ENCODE measurements around the gene SAMD5. TPM values are rescaled to one million over a fixed set of nuclear protein-coding genes. Genes with fewer than 3 reads are reported as not detected.

SAMD5 gene
- total and polyA plus RNA-seq, 3 experiments from 2014 or later: 0.02 to 0.04 TPM; not detected in 1

DNA sequence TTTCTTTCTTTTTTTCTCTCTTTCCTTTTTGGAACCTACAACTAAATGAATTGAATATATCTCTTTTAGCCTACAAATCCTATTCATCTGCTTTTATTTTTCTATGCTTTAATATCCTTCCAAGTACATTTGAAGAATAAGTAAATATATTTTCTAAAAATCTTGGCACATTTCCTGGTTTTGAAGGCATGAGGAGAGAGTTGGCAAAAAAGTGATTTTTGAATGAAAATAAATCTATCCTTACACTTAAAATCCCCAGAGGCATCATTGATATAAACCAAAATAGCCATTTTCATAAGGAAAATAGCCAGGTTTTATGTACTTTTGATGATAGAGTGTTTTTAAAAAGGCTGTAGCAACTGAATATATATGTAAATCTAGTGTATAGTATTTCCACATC lies 69.0 kb downstream of the SAMD5 start:
- Histone ChIP-seq H3K4me3 (ENCODE audit: low read length) (no peak overlapping the region), H3K4me1 (ENCODE audit: insufficient read depth, low read length) (no peaks in the 10 kb centered on the region), H3K27me3 (ENCODE audit: insufficient read depth, low read length, poor library complexity, severe bottlenecking) (no peaks in the 10 kb centered on the region), H3K36me3 (ENCODE audit: insufficient read depth, low read length) (no peaks in the 10 kb centered on the region), H3K27ac (ENCODE audit: low read depth, low read length) (no peak overlapping the region), H3K9me3 (ENCODE audit: low read length) (peaks cover 3% of the 10 kb centered on the region)
- DNase-seq: no peak
- peaks cover 4 to 12% (median 6%) of the 10 kb centered on the region in 5 donors for H3K9me3 Mint-ChIP-seq
- H3K36me3 Mint-ChIP-seq: no peaks in the 10 kb centered on the region
- no peak overlapping the region for H3K27ac Mint-ChIP-seq
- no peak overlapping the region for H3K4me3 Mint-ChIP-seq
- CTCF ChIA-PET: no interaction called here
- no peaks in the 10 kb centered on the region for H3K4me1 Mint-ChIP-seq
- POLR2A ChIA-PET: no interaction called here
- H3K27me3 Mint-ChIP-seq: no peaks in the 10 kb centered on the region

- Mint-ChIP-seq H3K9me3 (peaks cover 4 to 12% (median 6%) of the 10 kb centered on the region in 5 donors), H3K4me3 (no peak overlapping the region), H3K4me1 (no peaks in the 10 kb centered on the region), H3K27ac (no peak overlapping the region), H3K27me3 (no peaks in the 10 kb centered on the region), H3K36me3 (no peaks in the 10 kb centered on the region)
- Histone ChIP-seq H3K4me1 (ENCODE audit: insufficient read depth, low read length) (no peaks in the 10 kb centered on the region), H3K27ac (ENCODE audit: low read depth, low read length) (no peak overlapping the region), H3K9me3 (ENCODE audit: low read length) (peaks cover 3% of the 10 kb centered on the region), H3K36me3 (ENCODE audit: insufficient read depth, low read length) (no peaks in the 10 kb centered on the region), H3K27me3 (ENCODE audit: insufficient read depth, low read length, poor library complexity, severe bottlenecking) (no peaks in the 10 kb centered on the region), H3K4me3 (ENCODE audit: low read length) (no peak overlapping the region)
- DNase-seq: no peak
- ChIA-PET CTCF (no interaction called here), POLR2A (no interaction called here)
Observed at GRCh38 chr6:147578159-147578558, 69.7 kb downstream of the SAMD5 start.

DNA sequence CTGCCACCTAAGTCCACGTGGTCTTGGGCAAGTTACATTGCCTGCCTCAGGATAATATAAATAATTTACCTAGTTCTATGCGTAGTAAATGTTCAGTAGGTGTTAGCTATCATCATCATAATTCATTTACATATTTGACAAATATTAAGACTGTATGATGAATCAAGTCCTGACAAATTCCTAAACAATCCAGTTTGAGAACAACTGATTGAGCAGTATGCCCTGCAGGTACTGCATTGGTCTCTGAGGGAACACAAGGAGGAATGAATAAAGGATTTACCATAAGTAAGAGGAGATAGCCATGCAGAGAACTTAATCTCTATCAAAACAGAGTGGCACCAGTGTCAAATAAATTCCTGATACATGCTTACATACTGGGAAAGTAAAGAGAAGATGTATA lies 70.4 kb downstream of the SAMD5 start:
- POLR2A ChIA-PET: no interaction called here
- H3K9me3 ChIP-seq (ENCODE audit: low read length): peaks cover 3% of the 10 kb centered on the region
- H3K27ac ChIP-seq (ENCODE audit: low read depth, low read length): no peak overlapping the region
- no peaks in the 10 kb centered on the region for H3K4me1 Mint-ChIP-seq
- H3K27me3 Mint-ChIP-seq: no peaks in the 10 kb centered on the region
- H3K4me3 ChIP-seq (ENCODE audit: low read length): no peak overlapping the region
- no peaks in the 10 kb centered on the region for H3K27me3 ChIP-seq (ENCODE audit: insufficient read depth, low read length, poor library complexity, severe bottlenecking)
- H3K4me3 Mint-ChIP-seq: no peak overlapping the region
- CTCF ChIA-PET: no interaction called here
- no peaks in the 10 kb centered on the region for H3K4me1 ChIP-seq (ENCODE audit: insufficient read depth, low read length)
- no peaks in the 10 kb centered on the region for H3K36me3 Mint-ChIP-seq
- DNase-seq: no peak
- H3K36me3 ChIP-seq (ENCODE audit: insufficient read depth, low read length): no peaks in the 10 kb centered on the region
- peaks cover 4 to 12% (median 6%) of the 10 kb centered on the region in 5 donors for H3K9me3 Mint-ChIP-seq
- H3K27ac Mint-ChIP-seq: no peak overlapping the region

- H3K4me3 ChIP-seq (ENCODE audit: low read length): no peak overlapping the region
Observed at GRCh38 chr6:147579667-147580066, 71.2 kb downstream of the SAMD5 start.

DNA sequence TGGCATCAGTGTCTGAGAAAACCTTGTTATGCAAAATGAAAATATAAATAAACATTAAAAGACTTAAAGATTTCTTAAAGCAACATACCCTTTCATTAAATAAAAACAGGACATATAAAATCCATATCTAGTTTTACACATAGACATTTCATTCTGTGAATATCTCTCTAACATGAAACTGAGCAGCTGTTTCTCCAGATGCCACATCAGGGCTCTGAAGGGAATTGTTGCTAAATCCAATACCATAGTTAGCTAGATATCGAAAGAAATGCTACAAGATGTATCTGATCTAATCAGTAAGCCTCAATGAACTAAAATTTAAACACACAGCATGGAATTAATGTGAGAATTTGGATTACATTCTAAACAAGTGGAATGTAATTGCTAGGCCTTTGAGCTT lies 74.5 kb downstream of the SAMD5 start:
- Histone ChIP-seq H3K36me3 (ENCODE audit: insufficient read depth, low read length) (no peaks in the 10 kb centered on the region), H3K27ac (ENCODE audit: low read depth, low read length) (no peak overlapping the region), H3K4me1 (ENCODE audit: insufficient read depth, low read length) (no peaks in the 10 kb centered on the region), H3K27me3 (ENCODE audit: insufficient read depth, low read length, poor library complexity, severe bottlenecking) (no peaks in the 10 kb centered on the region), H3K4me3 (ENCODE audit: low read length) (no peak overlapping the region), H3K9me3 (ENCODE audit: low read length) (peaks cover 3% of the 10 kb centered on the region)
- no peak for DNase-seq
- H3K27ac Mint-ChIP-seq: no peak overlapping the region
- no peak overlapping the region for H3K4me3 Mint-ChIP-seq
- no peaks in the 10 kb centered on the region for H3K36me3 Mint-ChIP-seq
- H3K4me1 Mint-ChIP-seq: no peaks in the 10 kb centered on the region
- ChIA-PET CTCF (no interaction called here), POLR2A (no interaction called here)
- peaks cover 4 to 12% (median 5%) of the 10 kb centered on the region in 5 donors for H3K9me3 Mint-ChIP-seq
- H3K27me3 Mint-ChIP-seq: no peaks in the 10 kb centered on the region

More at GRCh38 chr6:147579667-147580066, 71.2 kb downstream of the SAMD5 start:
- H3K4me1 Mint-ChIP-seq: no peaks in the 10 kb centered on the region
- H3K27me3 Mint-ChIP-seq: no peaks in the 10 kb centered on the region
- H3K27ac ChIP-seq (ENCODE audit: low read depth, low read length): no peak overlapping the region
- no peaks in the 10 kb centered on the region for H3K36me3 Mint-ChIP-seq
- no peak for DNase-seq
- peaks cover 3% of the 10 kb centered on the region for H3K9me3 ChIP-seq (ENCODE audit: low read length)
- H3K27me3 ChIP-seq (ENCODE audit: insufficient read depth, low read length, poor library complexity, severe bottlenecking): no peaks in the 10 kb centered on the region
- ChIA-PET CTCF (interaction anchor here (0.7 kb wide), 1 partner anchor 1692 kb away, joined by 3 read pairs; no protein-coding TSS in a partner anchor), POLR2A (no interaction called here)
- peaks cover 4 to 12% (median 6%) of the 10 kb centered on the region in 5 donors for H3K9me3 Mint-ChIP-seq
- H3K4me1 ChIP-seq (ENCODE audit: insufficient read depth, low read length): no peaks in the 10 kb centered on the region
- no peak overlapping the region for H3K4me3 Mint-ChIP-seq
- H3K36me3 ChIP-seq (ENCODE audit: insufficient read depth, low read length): no peaks in the 10 kb centered on the region
- no peak overlapping the region for H3K27ac Mint-ChIP-seq

DNA sequence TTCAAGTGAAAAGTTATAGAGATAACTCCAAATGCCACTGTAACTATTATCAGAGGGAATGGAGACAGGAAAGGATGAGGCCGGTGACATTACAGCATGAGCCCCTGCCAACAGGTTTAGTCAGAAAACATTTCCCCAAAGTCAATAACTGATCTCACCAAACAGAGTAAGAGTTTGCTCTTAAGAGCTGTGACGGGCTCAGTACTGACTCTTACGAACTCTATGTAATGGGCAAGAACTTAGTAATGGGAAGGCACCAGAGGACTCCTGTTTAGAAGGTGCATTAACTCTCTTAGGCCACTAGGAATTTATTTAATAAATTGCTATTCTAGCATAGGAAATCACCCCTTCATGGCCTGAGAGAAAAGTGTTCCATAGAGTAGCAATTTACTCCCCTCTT lies 76.8 kb downstream of the SAMD5 start:
- Mint-ChIP-seq H3K9me3 (peaks cover 0 to 3% (median 0%) of the 10 kb centered on the region in 5 donors), H3K4me3 (no peak overlapping the region), H3K27me3 (no peaks in the 10 kb centered on the region), H3K36me3 (no peaks in the 10 kb centered on the region), H3K4me1 (no peaks in the 10 kb centered on the region), H3K27ac (no peak overlapping the region)
- Histone ChIP-seq H3K4me3 (ENCODE audit: low read length) (no peak overlapping the region), H3K27ac (ENCODE audit: low read depth, low read length) (no peak overlapping the region), H3K27me3 (ENCODE audit: insufficient read depth, low read length, poor library complexity, severe bottlenecking) (no peaks in the 10 kb centered on the region), H3K4me1 (ENCODE audit: insufficient read depth, low read length) (no peaks in the 10 kb centered on the region), H3K36me3 (ENCODE audit: insufficient read depth, low read length) (no peaks in the 10 kb centered on the region), H3K9me3 (ENCODE audit: low read length) (no peaks in the 10 kb centered on the region)
- no peak for DNase-seq
- ChIA-PET CTCF (no interaction called here), POLR2A (no interaction called here)

GRCh38 chr6:147586044-147586443 lies 77.6 kb downstream of the SAMD5 start:
- Histone ChIP-seq H3K27ac (ENCODE audit: low read depth, low read length) (no peak overlapping the region), H3K4me3 (ENCODE audit: low read length) (no peak overlapping the region), H3K9me3 (ENCODE audit: low read length) (no peaks in the 10 kb centered on the region), H3K4me1 (ENCODE audit: insufficient read depth, low read length) (no peaks in the 10 kb centered on the region), H3K27me3 (ENCODE audit: insufficient read depth, low read length, poor library complexity, severe bottlenecking) (no peaks in the 10 kb centered on the region), H3K36me3 (ENCODE audit: insufficient read depth, low read length) (no peaks in the 10 kb centered on the region)
- ChIA-PET POLR2A (no interaction called here), CTCF (no interaction called here)
- Mint-ChIP-seq H3K4me1 (no peaks in the 10 kb centered on the region), H3K27ac (no peak overlapping the region), H3K9me3 (peaks cover 0 to under 1% (median 0%) of the 10 kb centered on the region in 5 donors), H3K4me3 (no peak overlapping the region), H3K27me3 (no peaks in the 10 kb centered on the region), H3K36me3 (no peaks in the 10 kb centered on the region)
- no peak for DNase-seq

- DNase-seq: no peak
- Histone ChIP-seq H3K9me3 (ENCODE audit: low read length) (no peaks in the 10 kb centered on the region), H3K36me3 (ENCODE audit: insufficient read depth, low read length) (no peaks in the 10 kb centered on the region), H3K27me3 (ENCODE audit: insufficient read depth, low read length, poor library complexity, severe bottlenecking) (no peaks in the 10 kb centered on the region), H3K4me3 (ENCODE audit: low read length) (no peak overlapping the region), H3K27ac (ENCODE audit: low read depth, low read length) (no peak overlapping the region), H3K4me1 (ENCODE audit: insufficient read depth, low read length) (no peaks in the 10 kb centered on the region)
- H3K27me3 Mint-ChIP-seq: no peaks in the 10 kb centered on the region
- no peak overlapping the region for H3K4me3 Mint-ChIP-seq
- H3K4me1 Mint-ChIP-seq: no peaks in the 10 kb centered on the region
- CTCF ChIA-PET: no interaction called here
- no peak overlapping the region for H3K27ac Mint-ChIP-seq
- no peaks in the 10 kb centered on the region for H3K36me3 Mint-ChIP-seq
- POLR2A ChIA-PET: no interaction called here
- no peaks in the 10 kb centered on the region for H3K9me3 Mint-ChIP-seq
Observed at GRCh38 chr6:147587907-147588306, 79.4 kb downstream of the SAMD5 start.

- H3K4me1 ChIP-seq (ENCODE audit: insufficient read depth, low read length): no peaks in the 10 kb centered on the region
- H3K27ac Mint-ChIP-seq: no peak overlapping the region
- POLR2A ChIA-PET: no interaction called here
- no peaks in the 10 kb centered on the region for H3K4me1 Mint-ChIP-seq
- H3K9me3 ChIP-seq (ENCODE audit: low read length): no peaks in the 10 kb centered on the region
- no peak overlapping the region for H3K4me3 ChIP-seq (ENCODE audit: low read length)
- no peaks in the 10 kb centered on the region for H3K36me3 ChIP-seq (ENCODE audit: insufficient read depth, low read length)
- H3K27me3 Mint-ChIP-seq: no peaks in the 10 kb centered on the region
- no peaks in the 10 kb centered on the region for H3K27me3 ChIP-seq (ENCODE audit: insufficient read depth, low read length, poor library complexity, severe bottlenecking)
- CTCF ChIA-PET: no interaction called here
- H3K36me3 Mint-ChIP-seq: no peaks in the 10 kb centered on the region
- no peak overlapping the region for H3K27ac ChIP-seq (ENCODE audit: low read depth, low read length)
- no peak for DNase-seq
- H3K4me3 Mint-ChIP-seq: no peak overlapping the region
- no peaks in the 10 kb centered on the region for H3K9me3 Mint-ChIP-seq
Observed at GRCh38 chr6:147588469-147588868, 80.0 kb downstream of the SAMD5 start.

All from CD8-positive, alpha-beta memory T cell (primary cell).